ENCODE data around the gene BAAT. TPM values are rescaled to one million over a fixed set of nuclear protein-coding genes. Genes with fewer than 3 reads are reported as not detected.

The BAAT gene
- polyA plus RNA-seq, 1 experiment, result not detected

DNA sequence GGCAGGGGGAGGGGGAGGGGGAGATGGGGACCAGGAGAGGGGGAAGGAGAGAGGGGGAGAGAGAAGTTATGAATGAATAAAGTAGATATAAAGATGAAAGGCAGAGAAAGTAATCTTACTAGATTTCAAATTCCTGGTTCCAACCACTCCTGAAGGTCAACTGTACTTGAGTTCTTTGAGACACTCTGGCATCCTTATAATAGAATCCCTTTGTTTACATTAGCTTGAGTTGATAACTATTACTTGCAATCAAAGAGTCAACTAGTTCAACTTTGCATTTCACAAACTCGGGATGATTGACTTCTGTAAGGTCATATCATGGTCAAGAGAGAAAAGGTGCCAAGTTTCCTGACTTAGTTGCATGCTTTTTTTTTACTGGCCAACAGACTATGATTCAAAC is 42.2 kb downstream of the BAAT start:
- ChIA-PET POLR2A (no interaction called here), CTCF (interaction anchor here (1.7 kb wide), 1 partner anchor 31 kb away, joined by 5 read pairs; no protein-coding TSS in a partner anchor)
- no peak for DNase-seq (ENCODE audit: low read depth, low spot score)
- H3K9me3 ChIP-seq (ENCODE audit: control insufficient read depth, insufficient read depth, low read length), result no peaks in the 10 kb centered on the region
- H3K27ac ChIP-seq (ENCODE audit: low read depth, low read length), result no peak overlapping the region
- no peak overlapping the region for H3K4me3 ChIP-seq (ENCODE audit: low read depth, low read length)
- no peaks in the 10 kb centered on the region for H3K27me3 ChIP-seq (ENCODE audit: control insufficient read depth, insufficient read depth, low read length)
- TF ChIP-seq, protein P1, sequence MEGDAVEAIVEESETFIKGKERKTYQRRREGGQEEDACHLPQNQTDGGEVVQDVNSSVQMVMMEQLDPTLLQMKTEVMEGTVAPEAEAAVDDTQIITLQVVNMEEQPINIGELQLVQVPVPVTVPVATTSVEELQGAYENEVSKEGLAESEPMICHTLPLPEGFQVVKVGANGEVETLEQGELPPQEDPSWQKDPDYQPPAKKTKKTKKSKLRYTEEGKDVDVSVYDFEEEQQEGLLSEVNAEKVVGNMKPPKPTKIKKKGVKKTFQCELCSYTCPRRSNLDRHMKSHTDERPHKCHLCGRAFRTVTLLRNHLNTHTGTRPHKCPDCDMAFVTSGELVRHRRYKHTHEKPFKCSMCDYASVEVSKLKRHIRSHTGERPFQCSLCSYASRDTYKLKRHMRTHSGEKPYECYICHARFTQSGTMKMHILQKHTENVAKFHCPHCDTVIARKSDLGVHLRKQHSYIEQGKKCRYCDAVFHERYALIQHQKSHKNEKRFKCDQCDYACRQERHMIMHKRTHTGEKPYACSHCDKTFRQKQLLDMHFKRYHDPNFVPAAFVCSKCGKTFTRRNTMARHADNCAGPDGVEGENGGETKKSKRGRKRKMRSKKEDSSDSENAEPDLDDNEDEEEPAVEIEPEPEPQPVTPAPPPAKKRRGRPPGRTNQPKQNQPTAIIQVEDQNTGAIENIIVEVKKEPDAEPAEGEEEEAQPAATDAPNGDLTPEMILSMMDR (IDR thresholded peaks at IDR 0.05; ENCODE audit: low read depth, low read length), result no peak

DNA sequence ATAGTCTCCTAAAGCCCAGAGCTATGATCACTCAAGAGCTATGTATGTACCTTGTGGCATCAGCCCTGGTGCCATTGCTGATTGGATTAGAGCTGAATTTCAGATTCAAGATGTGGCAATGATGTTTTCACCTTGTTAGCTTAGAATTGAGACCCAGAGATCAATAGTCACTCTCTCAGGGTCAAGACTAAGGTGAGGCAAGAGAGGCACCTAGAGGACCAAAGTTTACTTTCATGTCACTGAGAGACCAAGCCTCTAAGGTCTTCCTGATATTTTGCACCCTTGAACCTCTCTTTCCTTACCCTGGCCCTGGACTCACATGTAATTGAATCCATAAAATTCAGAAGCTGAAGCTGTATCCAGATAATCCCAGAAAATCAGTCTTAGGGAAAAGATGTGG is 42.8 kb downstream of the BAAT start:
- ChIA-PET POLR2A (no interaction called here), CTCF (interaction anchor here (1.7 kb wide), 1 partner anchor 30 kb away, joined by 5 read pairs; no protein-coding TSS in a partner anchor)
- H3K27me3 ChIP-seq (ENCODE audit: control insufficient read depth, insufficient read depth, low read length), result no peaks in the 10 kb centered on the region
- no peak for DNase-seq (ENCODE audit: low read depth, low spot score)
- H3K4me3 ChIP-seq (ENCODE audit: low read depth, low read length), result no peak overlapping the region
- no peak overlapping the region for H3K27ac ChIP-seq (ENCODE audit: low read depth, low read length)
- TF ChIP-seq, protein P1 (IDR thresholded peaks at IDR 0.05; ENCODE audit: low read depth, low read length), result no peak
- no peaks in the 10 kb centered on the region for H3K9me3 ChIP-seq (ENCODE audit: control insufficient read depth, insufficient read depth, low read length)

GRCh38 chr9:101337237-101337636 is 47.6 kb downstream of the BAAT start:
- ChIA-PET CTCF (no interaction called here), POLR2A (no interaction called here)
- no peak overlapping the region for H3K27ac ChIP-seq (ENCODE audit: low read depth, low read length)
- TF ChIP-seq, protein P1 (IDR thresholded peaks at IDR 0.05; ENCODE audit: low read depth, low read length), result no peak
- H3K27me3 ChIP-seq (ENCODE audit: control insufficient read depth, insufficient read depth, low read length), result peaks cover 4% of the 10 kb centered on the region
- no peak overlapping the region for H3K4me3 ChIP-seq (ENCODE audit: low read depth, low read length)
- DNase-seq (ENCODE audit: low read depth, low spot score), result no peak
- H3K9me3 ChIP-seq (ENCODE audit: control insufficient read depth, insufficient read depth, low read length), result no peaks in the 10 kb centered on the region

- H3K4me3 ChIP-seq (ENCODE audit: low read depth, low read length), result no peak overlapping the region
- POLR2A ChIA-PET, result no interaction called here
- peaks cover 4% of the 10 kb centered on the region for H3K27me3 ChIP-seq (ENCODE audit: control insufficient read depth, insufficient read depth, low read length)
- H3K27ac ChIP-seq (ENCODE audit: low read depth, low read length), result no peak overlapping the region
- CTCF ChIA-PET, result interaction anchor here (1.0 to 1.5 kb wide), 2 partner anchors 25 to 52 kb away, joined by 4 to 5 read pairs; no protein-coding TSS in a partner anchor
- H3K9me3 ChIP-seq (ENCODE audit: control insufficient read depth, insufficient read depth, low read length), result no peaks in the 10 kb centered on the region
- TF ChIP-seq, protein P1 (IDR thresholded peaks at IDR 0.05; ENCODE audit: low read depth, low read length), result no peak
- DNase-seq (ENCODE audit: low read depth, low spot score), result no peak
Observed at GRCh38 chr9:101336091-101336490, 48.7 kb downstream of the BAAT start.

GRCh38 chr9:101333926-101334702 is 50.7 kb downstream of the BAAT start:
- TF ChIP-seq, protein P1 (IDR thresholded peaks at IDR 0.05; ENCODE audit: low read depth, low read length), result no peak
- ChIA-PET POLR2A (no interaction called here), CTCF (interaction anchor here (1.5 kb wide), 1 partner anchor 54 kb away, joined by 4 read pairs; no protein-coding TSS in a partner anchor)
- H3K9me3 ChIP-seq (ENCODE audit: control insufficient read depth, insufficient read depth, low read length), result no peaks in the 10 kb centered on the region
- H3K4me3 ChIP-seq (ENCODE audit: low read depth, low read length), result no peak overlapping the region
- peaks cover 4% of the 10 kb centered on the region for H3K27me3 ChIP-seq (ENCODE audit: control insufficient read depth, insufficient read depth, low read length)
- no peak for DNase-seq (ENCODE audit: low read depth, low spot score)
- no peak overlapping the region for H3K27ac ChIP-seq (ENCODE audit: low read depth, low read length)

All from AG04450 (cell line).